ENCODE data around the gene MED6. TPM values are rescaled to one million over a fixed set of nuclear protein-coding genes. Genes with fewer than 3 reads are reported as not detected.

MED6 gene
- total RNA-seq: 69.3 TPM
- polyA plus RNA-seq: 19.7 TPM

GRCh38 chr14:70600382-70601157, at the start of gene MED6:
MED6 (minus strand) TSS chr14:70600655; CDS start chr14:70600637, 18 bp downstream.
- Histone ChIP-seq H3K27ac (ENCODE audit: low read depth) (peak within 1 kb of the TSS; percentile 12), H3K4me1 (ENCODE audit: insufficient read depth) (peaks cover 3% of the 10 kb centered on the region), H3K4me3 (ENCODE audit: low read depth, low read length) (peak within 1 kb of the TSS; percentile 66), H3K36me3 (ENCODE audit: insufficient read depth) (no peaks in the 10 kb centered on the region)
- under 1% methylated on average over 43 of the region's 43 CpGs for WGBS
- peak; percentile 87 for DNase-seq (ENCODE audit: extremely low spot score)

GRCh38 chr14:70649803-70650202, 49.3 kb upstream of the MED6 start:
- Histone ChIP-seq H3K27ac (ENCODE audit: low read depth) (no peak overlapping the region), H3K4me1 (ENCODE audit: insufficient read depth) (no peaks in the 10 kb centered on the region), H3K36me3 (ENCODE audit: insufficient read depth) (no peaks in the 10 kb centered on the region), H3K4me3 (ENCODE audit: low read depth, low read length) (no peak overlapping the region)
- DNase-seq (ENCODE audit: extremely low spot score): no peak
- WGBS: 94% methylated on average over 4 of the region's 4 CpGs

GRCh38 chr14:70648346-70648745, 47.9 kb upstream of the MED6 start:
- H3K36me3 ChIP-seq (ENCODE audit: insufficient read depth): no peaks in the 10 kb centered on the region
- H3K4me1 ChIP-seq (ENCODE audit: insufficient read depth): no peaks in the 10 kb centered on the region
- H3K4me3 ChIP-seq (ENCODE audit: low read depth, low read length): no peak overlapping the region
- no peak for DNase-seq (ENCODE audit: extremely low spot score)
- H3K27ac ChIP-seq (ENCODE audit: low read depth): no peak overlapping the region

GRCh38 chr14:70646705-70647104, 46.2 kb upstream of the MED6 start:
- Histone ChIP-seq H3K27ac (ENCODE audit: low read depth) (no peak overlapping the region), H3K4me1 (ENCODE audit: insufficient read depth) (no peaks in the 10 kb centered on the region), H3K36me3 (ENCODE audit: insufficient read depth) (no peaks in the 10 kb centered on the region), H3K4me3 (ENCODE audit: low read depth, low read length) (no peak overlapping the region)
- no peak for DNase-seq (ENCODE audit: extremely low spot score)
- WGBS: 73% methylated on average over 2 of the region's 2 CpGs

- H3K4me1 ChIP-seq (ENCODE audit: insufficient read depth): no peaks in the 10 kb centered on the region
- no peak overlapping the region for H3K4me3 ChIP-seq (ENCODE audit: low read depth, low read length)
- no peak for DNase-seq (ENCODE audit: extremely low spot score)
- 97% methylated on average over 6 of the region's 6 CpGs for WGBS
- no peak overlapping the region for H3K27ac ChIP-seq (ENCODE audit: low read depth)
- no peaks in the 10 kb centered on the region for H3K36me3 ChIP-seq (ENCODE audit: insufficient read depth)
Observed at GRCh38 chr14:70645892-70646291, 45.4 kb upstream of the MED6 start.

GRCh38 chr14:70643967-70644366, 43.5 kb upstream of the MED6 start:
- 88% methylated on average over 5 of the region's 5 CpGs for WGBS
- DNase-seq (ENCODE audit: extremely low spot score): no peak
- H3K27ac ChIP-seq (ENCODE audit: low read depth): no peak overlapping the region
- H3K4me3 ChIP-seq (ENCODE audit: low read depth, low read length): no peak overlapping the region
- no peaks in the 10 kb centered on the region for H3K4me1 ChIP-seq (ENCODE audit: insufficient read depth)
- H3K36me3 ChIP-seq (ENCODE audit: insufficient read depth): no peaks in the 10 kb centered on the region

- WGBS: 7% methylated on average over 51 of the region's 51 CpGs
- DNase-seq (ENCODE audit: extremely low spot score): no peak
- peak overlapping the region; percentile 91 for H3K4me3 ChIP-seq (ENCODE audit: low read depth, low read length)
- no peak overlapping the region for H3K27ac ChIP-seq (ENCODE audit: low read depth)
- H3K36me3 ChIP-seq (ENCODE audit: insufficient read depth): no peaks in the 10 kb centered on the region
- H3K4me1 ChIP-seq (ENCODE audit: insufficient read depth): no peaks in the 10 kb centered on the region
Observed at GRCh38 chr14:70642303-70643235, 42.1 kb upstream of the MED6 start.

- Histone ChIP-seq H3K27ac (ENCODE audit: low read depth) (no peak within 1 kb of the TSS), H3K4me1 (ENCODE audit: insufficient read depth) (no peaks in the 10 kb centered on the region), H3K4me3 (ENCODE audit: low read depth, low read length) (peak within 1 kb of the TSS; percentile 91), H3K36me3 (ENCODE audit: insufficient read depth) (no peaks in the 10 kb centered on the region)
- DNase-seq (ENCODE audit: extremely low spot score): no peak
- WGBS: under 1% methylated on average over 105 of the region's 105 CpGs
Observed at GRCh38 chr14:70641548-70642302, 41.3 kb upstream of the MED6 start, which contains the start of gene TTC9. TTC9 (plus strand) TSS chr14:70641916; CDS start chr14:70642130, 214 bp downstream.

GRCh38 chr14:70640938-70641547, 40.6 kb upstream of the MED6 start:
- 2% methylated on average over 28 of the region's 28 CpGs for WGBS
- Histone ChIP-seq H3K4me3 (ENCODE audit: low read depth, low read length) (peak overlapping the region; percentile 91), H3K4me1 (ENCODE audit: insufficient read depth) (no peaks in the 10 kb centered on the region), H3K27ac (ENCODE audit: low read depth) (no peak overlapping the region), H3K36me3 (ENCODE audit: insufficient read depth) (no peaks in the 10 kb centered on the region)
- DNase-seq (ENCODE audit: extremely low spot score): no peak

GRCh38 chr14:70638416-70638815, 38.0 kb upstream of the MED6 start:
- Histone ChIP-seq H3K36me3 (ENCODE audit: insufficient read depth) (no peaks in the 10 kb centered on the region), H3K4me1 (ENCODE audit: insufficient read depth) (no peaks in the 10 kb centered on the region), H3K27ac (ENCODE audit: low read depth) (no peak overlapping the region), H3K4me3 (ENCODE audit: low read depth, low read length) (no peak overlapping the region)
- 54% methylated on average over 2 of the region's 2 CpGs for WGBS
- DNase-seq (ENCODE audit: extremely low spot score): no peak

GRCh38 chr14:70635971-70636595, 35.6 kb upstream of the MED6 start:
- DNase-seq (ENCODE audit: extremely low spot score): no peak
- Histone ChIP-seq H3K4me3 (ENCODE audit: low read depth, low read length) (no peak overlapping the region), H3K27ac (ENCODE audit: low read depth) (no peak overlapping the region), H3K4me1 (ENCODE audit: insufficient read depth) (no peaks in the 10 kb centered on the region), H3K36me3 (ENCODE audit: insufficient read depth) (no peaks in the 10 kb centered on the region)
- WGBS: 97% methylated on average over 6 of the region's 6 CpGs

- 77% methylated on average over 3 of the region's 3 CpGs for WGBS
- Histone ChIP-seq H3K36me3 (ENCODE audit: insufficient read depth) (no peaks in the 10 kb centered on the region), H3K27ac (ENCODE audit: low read depth) (no peak overlapping the region), H3K4me1 (ENCODE audit: insufficient read depth) (no peaks in the 10 kb centered on the region), H3K4me3 (ENCODE audit: low read depth, low read length) (no peak overlapping the region)
- DNase-seq (ENCODE audit: extremely low spot score): no peak
Observed at GRCh38 chr14:70631948-70632347, 31.5 kb upstream of the MED6 start.

GRCh38 chr14:70624972-70625371, 24.5 kb upstream of the MED6 start:
- H3K4me3 ChIP-seq (ENCODE audit: low read depth, low read length): no peak overlapping the region
- H3K27ac ChIP-seq (ENCODE audit: low read depth): no peak overlapping the region
- WGBS: 65% methylated on average over 1 of the region's 1 CpG
- DNase-seq (ENCODE audit: extremely low spot score): no peak
- no peaks in the 10 kb centered on the region for H3K36me3 ChIP-seq (ENCODE audit: insufficient read depth)
- no peaks in the 10 kb centered on the region for H3K4me1 ChIP-seq (ENCODE audit: insufficient read depth)
